ENCODE data around the gene NLRC3.
"Not testable (repeated sequence)": the region's sequence is repeated elsewhere in the genome, so short reads cannot be mapped to it uniquely, and the experiment has no call there.

NLRC3 gene

GRCh38 chr16:3511286-3512180 lies 65.7 kb downstream of the NLRC3 start:
- DNase-seq, result peak; percentile 36

GRCh38 chr16:3510416-3510815 lies 66.8 kb downstream of the NLRC3 start:
- peak; percentile 13 for DNase-seq

- DNase-seq, result peak; percentile 51
These were observed 67.7 kb downstream of the NLRC3 start for GRCh38 chr16:3509470-3509928.

GRCh38 chr16:3508736-3509135 lies 68.5 kb downstream of the NLRC3 start:
- peak; percentile 4 for DNase-seq

- DNase-seq, result no peak
These were observed 73.7 kb downstream of the NLRC3 start for GRCh38 chr16:3503523-3503922.

- DNase-seq, result no peak
These were observed 75.3 kb downstream of the NLRC3 start for GRCh38 chr16:3501783-3502400.

- DNase-seq, result not testable (repeated sequence)
These were observed 75.8 kb downstream of the NLRC3 start for GRCh38 chr16:3501412-3501761.

GRCh38 chr16:3498988-3499387 lies 78.2 kb downstream of the NLRC3 start:
- no peak for DNase-seq

- no peak for DNase-seq
These were observed 79.4 kb downstream of the NLRC3 start for GRCh38 chr16:3497771-3498170.

- no peak for DNase-seq
These were observed 80.8 kb downstream of the NLRC3 start for GRCh38 chr16:3496386-3496785.

GRCh38 chr16:3495176-3495575 lies 82.0 kb downstream of the NLRC3 start, which contains the start of gene C16orf90:
Gene C16orf90, minus strand, starts transcription at chr16:3495489. Its CDS starts 68 bp downstream, at chr16:3495421.
- DNase-seq, result no peak

GRCh38 chr16:3494386-3494973 lies 82.7 kb downstream of the NLRC3 start:
- no peak for DNase-seq

- DNase-seq, result no peak
These were observed 84.8 kb downstream of the NLRC3 start for GRCh38 chr16:3492356-3492755.

GRCh38 chr16:3490911-3491629 lies 86.1 kb downstream of the NLRC3 start:
- no peak for DNase-seq

Data from islet precursor cell (in vitro differentiated cells).